ENCODE measurements around the gene TTC28. TPM values are rescaled to one million over a fixed set of nuclear protein-coding genes. Genes with fewer than 3 reads are reported as not detected.

Gene TTC28
- total and polyA plus RNA-seq, 10 of the 15 experiments (the other 5 are each of a cell fraction or from before 2014, with no cell fraction given) = 0.15 to 8.4 (median 1.4) TPM

DNA sequence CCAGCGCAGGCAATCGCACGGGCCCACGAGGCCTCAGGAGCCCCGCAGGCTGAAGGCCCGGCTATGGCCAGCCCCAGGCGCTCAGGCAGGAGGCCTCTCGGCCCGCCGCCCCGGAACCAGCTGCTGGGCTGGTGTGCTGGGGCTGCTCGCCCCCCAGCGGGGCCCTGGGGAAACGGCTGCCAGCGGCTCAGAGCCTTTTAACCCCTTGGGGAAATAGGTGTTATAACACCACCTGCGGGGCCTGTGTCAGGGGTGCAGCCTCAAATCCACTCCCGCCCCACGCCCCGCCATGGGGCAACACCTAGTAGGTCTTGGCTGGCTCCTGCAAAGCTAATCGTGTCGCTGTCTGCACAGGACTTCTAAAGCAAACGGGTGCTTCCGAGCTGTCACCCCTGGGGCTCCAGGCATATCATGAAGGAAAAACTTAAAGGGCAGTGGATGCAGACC, 237.4 kb downstream of the TTC28 start:
- Histone ChIP-seq H3K27me3 (replicated peaks in 1 of 2; ENCODE audit: control insufficient read depth in 2 of 2, insufficient read depth in 2 of 2, low read length in 1 of 2) (peaks cover 4 to 8% of the 10 kb centered on the region in 2 experiments), H3K9me3 (replicated peaks; ENCODE audit: control insufficient read depth, insufficient read depth, low read length) (no peaks in the 10 kb centered on the region), H3K79me2 (ENCODE audit: control insufficient read depth, insufficient read depth, low read length) (no peaks in the 10 kb centered on the region), H3K36me3 (ENCODE audit: control insufficient read depth in 2 of 2, insufficient read depth in 2 of 2, low read length in 1 of 2) (no peaks in the 10 kb centered on the region), H3K4me3 (no peak overlapping the region), H3K9ac (ENCODE audit: control insufficient read depth, insufficient read depth, low read length) (no peak overlapping the region), H3K4me1 (ENCODE audit: control insufficient read depth, insufficient read depth, low read length) (no peaks in the 10 kb centered on the region), H2AFZ (ENCODE audit: control insufficient read depth, low read depth, low read length) (no peak overlapping the region), H4K20me1 (ENCODE audit: control insufficient read depth, insufficient read depth) (no peaks in the 10 kb centered on the region), H3K4me2 (ENCODE audit: control insufficient read depth, insufficient read depth) (no peak overlapping the region; the same call in 1 of the 2 replicates), H3K27ac (ENCODE audit: control insufficient read depth, insufficient read depth) (no peak overlapping the region)
- BruUV-seq (replicated peaks) = no TSS peak
- RAD21 ChIA-PET (ENCODE audit: unreplicated experiment) = no interaction called here
- WGBS (ENCODE audit: insufficient coverage, insufficient replicate concordance, low lambda C conversion rate, missing lambda C conversion rate) = under 1% methylated on average over 23 of the region's 23 CpGs
- CTCF ChIA-PET = interaction anchor here (0.5 to 5.8 kb wide), 8 partner anchors 9 to 556 kb away, joined by 3 to 45 read pairs (median 4); no protein-coding TSS in a partner anchor
- no peak for DNase-seq (ENCODE audit: low read depth, low spot score)
- intact Hi-C loops (cut with micrococcal nuclease; ENCODE audit: unreplicated experiment) (loop anchor here (1.0 to 5.0 kb wide), 2 partner anchors 152 to 420 kb away; no protein-coding TSS in a partner anchor), in situ Hi-C loops (cut with MboI) (no loop called here)
- SMC1A ChIA-PET (ENCODE audit: uncharacterized antibody, unreplicated experiment) = interaction anchor here (1.7 kb wide), 1 partner anchor 391 kb away, joined by 7 read pairs; no protein-coding TSS in a partner anchor
- FAIRE-seq = no peak
- peak; percentile 99 for ATAC-seq
- POLR2A ChIA-PET = interaction anchor here (0.5 kb wide), 1 partner anchor 303 kb away, joined by 3 read pairs; no protein-coding TSS in a partner anchor
- TF ChIP-seq NR2F1 (conservative IDR thresholded peaks at IDR 0.05) (0 out of 2 replicates have a peak, but pooled peaks have one; percentile 16), HDAC2 (IDR thresholded peaks at IDR 0.05) (no peak), CREM (IDR thresholded peaks at IDR 0.05; ENCODE audit: low read depth) (no peak), DPF2 (IDR thresholded peaks at IDR 0.05) (0 out of 2 replicates have a peak, but pooled peaks have one; percentile 50), FOXM1 (IDR thresholded peaks at IDR 0.05; ENCODE audit: low read depth, low read length) (0 out of 2 replicates have a peak, but pooled peaks have one; percentile 38), MEF2B (IDR thresholded peaks at IDR 0.05; ENCODE audit: partially characterized antibody, poor library complexity, severe bottlenecking) (peak; percentile 74), BHLHE40 (IDR thresholded peaks at IDR 0.05; ENCODE audit: borderline replicate concordance in 1 of 2, low read depth in 2 of 2, low read length in 1 of 2) (peak in 1 of 2 experiments; percentile 22; a peak in 1 of 4 replicates), TCF12 (IDR thresholded peaks at IDR 0.05; ENCODE audit: low read depth, low read length) (peak; percentile 52; the same call in 1 of the 2 replicates), SMC3 (IDR thresholded peaks at IDR 0.05; ENCODE audit: borderline replicate concordance, low read length) (peak; percentile 50), SREBF1 (IDR thresholded peaks at IDR 0.05; ENCODE audit: low read length) (no peak), MAX (IDR thresholded peaks at IDR 0.05; ENCODE audit: low read depth, low read length) (no peak), BMI1 (IDR thresholded peaks at IDR 0.05; ENCODE audit: borderline replicate concordance) (no peak)
- TF ChIP-seq, protein P1, sequence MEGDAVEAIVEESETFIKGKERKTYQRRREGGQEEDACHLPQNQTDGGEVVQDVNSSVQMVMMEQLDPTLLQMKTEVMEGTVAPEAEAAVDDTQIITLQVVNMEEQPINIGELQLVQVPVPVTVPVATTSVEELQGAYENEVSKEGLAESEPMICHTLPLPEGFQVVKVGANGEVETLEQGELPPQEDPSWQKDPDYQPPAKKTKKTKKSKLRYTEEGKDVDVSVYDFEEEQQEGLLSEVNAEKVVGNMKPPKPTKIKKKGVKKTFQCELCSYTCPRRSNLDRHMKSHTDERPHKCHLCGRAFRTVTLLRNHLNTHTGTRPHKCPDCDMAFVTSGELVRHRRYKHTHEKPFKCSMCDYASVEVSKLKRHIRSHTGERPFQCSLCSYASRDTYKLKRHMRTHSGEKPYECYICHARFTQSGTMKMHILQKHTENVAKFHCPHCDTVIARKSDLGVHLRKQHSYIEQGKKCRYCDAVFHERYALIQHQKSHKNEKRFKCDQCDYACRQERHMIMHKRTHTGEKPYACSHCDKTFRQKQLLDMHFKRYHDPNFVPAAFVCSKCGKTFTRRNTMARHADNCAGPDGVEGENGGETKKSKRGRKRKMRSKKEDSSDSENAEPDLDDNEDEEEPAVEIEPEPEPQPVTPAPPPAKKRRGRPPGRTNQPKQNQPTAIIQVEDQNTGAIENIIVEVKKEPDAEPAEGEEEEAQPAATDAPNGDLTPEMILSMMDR (IDR thresholded peaks at IDR 0.05 in 2 of 3, conservative IDR thresholded peaks at IDR 0.05 in 1 of 3; ENCODE audit: control insufficient read depth in 2 of 3, extremely low read depth in 1 of 3, insufficient read depth in 1 of 3, low read depth in 3 of 3, low read length in 3 of 3) = peak; percentile 55 to 66 (median 61)
- TF ChIP-seq, protein P2, sequence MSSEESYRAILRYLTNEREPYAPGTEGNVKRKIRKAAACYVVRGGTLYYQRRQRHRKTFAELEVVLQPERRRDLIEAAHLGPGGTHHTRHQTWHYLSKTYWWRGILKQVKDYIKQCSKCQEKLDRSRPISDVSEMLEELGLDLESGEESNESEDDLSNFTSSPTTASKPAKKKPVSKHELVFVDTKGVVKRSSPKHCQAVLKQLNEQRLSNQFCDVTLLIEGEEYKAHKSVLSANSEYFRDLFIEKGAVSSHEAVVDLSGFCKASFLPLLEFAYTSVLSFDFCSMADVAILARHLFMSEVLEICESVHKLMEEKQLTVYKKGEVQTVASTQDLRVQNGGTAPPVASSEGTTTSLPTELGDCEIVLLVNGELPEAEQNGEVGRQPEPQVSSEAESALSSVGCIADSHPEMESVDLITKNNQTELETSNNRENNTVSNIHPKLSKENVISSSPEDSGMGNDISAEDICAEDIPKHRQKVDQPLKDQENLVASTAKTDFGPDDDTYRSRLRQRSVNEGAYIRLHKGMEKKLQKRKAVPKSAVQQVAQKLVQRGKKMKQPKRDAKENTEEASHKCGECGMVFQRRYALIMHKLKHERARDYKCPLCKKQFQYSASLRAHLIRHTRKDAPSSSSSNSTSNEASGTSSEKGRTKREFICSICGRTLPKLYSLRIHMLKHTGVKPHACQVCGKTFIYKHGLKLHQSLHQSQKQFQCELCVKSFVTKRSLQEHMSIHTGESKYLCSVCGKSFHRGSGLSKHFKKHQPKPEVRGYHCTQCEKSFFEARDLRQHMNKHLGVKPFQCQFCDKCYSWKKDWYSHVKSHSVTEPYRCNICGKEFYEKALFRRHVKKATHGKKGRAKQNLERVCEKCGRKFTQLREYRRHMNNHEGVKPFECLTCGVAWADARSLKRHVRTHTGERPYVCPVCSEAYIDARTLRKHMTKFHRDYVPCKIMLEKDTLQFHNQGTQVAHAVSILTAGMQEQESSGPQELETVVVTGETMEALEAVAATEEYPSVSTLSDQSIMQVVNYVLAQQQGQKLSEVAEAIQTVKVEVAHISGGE (CRISPR knock-in tag; IDR thresholded peaks at IDR 0.05) = no peak
- TF ChIP-seq, protein P3, sequence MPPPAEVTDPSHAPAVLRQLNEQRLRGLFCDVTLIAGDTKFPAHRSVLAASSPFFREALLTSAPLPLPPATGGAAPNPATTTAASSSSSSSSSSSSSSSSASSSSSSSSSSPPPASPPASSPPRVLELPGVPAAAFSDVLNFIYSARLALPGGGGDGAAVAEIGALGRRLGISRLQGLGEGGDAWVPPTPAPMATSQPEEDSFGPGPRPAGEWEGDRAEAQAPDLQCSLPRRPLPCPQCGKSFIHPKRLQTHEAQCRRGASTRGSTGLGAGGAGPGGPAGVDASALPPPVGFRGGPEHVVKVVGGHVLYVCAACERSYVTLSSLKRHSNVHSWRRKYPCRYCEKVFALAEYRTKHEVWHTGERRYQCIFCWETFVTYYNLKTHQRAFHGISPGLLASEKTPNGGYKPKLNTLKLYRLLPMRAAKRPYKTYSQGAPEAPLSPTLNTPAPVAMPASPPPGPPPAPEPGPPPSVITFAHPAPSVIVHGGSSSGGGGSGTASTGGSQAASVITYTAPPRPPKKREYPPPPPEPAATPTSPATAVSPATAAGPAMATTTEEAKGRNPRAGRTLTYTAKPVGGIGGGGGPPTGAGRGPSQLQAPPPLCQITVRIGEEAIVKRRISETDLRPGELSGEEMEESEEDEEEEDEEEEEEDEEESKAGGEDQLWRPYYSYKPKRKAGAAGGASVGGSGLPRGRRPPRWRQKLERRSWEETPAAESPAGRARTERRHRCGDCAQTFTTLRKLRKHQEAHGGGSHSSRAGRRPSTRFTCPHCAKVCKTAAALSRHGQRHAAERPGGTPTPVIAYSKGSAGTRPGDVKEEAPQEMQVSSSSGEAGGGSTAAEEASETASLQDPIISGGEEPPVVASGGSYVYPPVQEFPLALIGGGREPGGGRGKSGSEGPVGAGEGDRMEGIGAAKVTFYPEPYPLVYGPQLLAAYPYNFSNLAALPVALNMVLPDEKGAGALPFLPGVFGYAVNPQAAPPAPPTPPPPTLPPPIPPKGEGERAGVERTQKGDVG (CRISPR knock-in tag; IDR thresholded peaks at IDR 0.05) = no peak

All from GM12878 (cell line).